Umbilical cord (tissue), 2 donors: Measurements from ENCODE around the gene MMP11. TPM values are rescaled to one million over a fixed set of nuclear protein-coding genes. Genes with fewer than 3 reads are reported as not detected.
"Not testable (repeated sequence)": the region's sequence is repeated elsewhere in the genome, so short reads cannot be mapped to it uniquely, and the experiment has no call there.

Experiments
- DNase-seq: peaks from one replicate; pipeline ENCODE4 v3.0.0-alpha.2; 2015; ENCODE audit warnings: low spot score
- total RNA-seq: library from RNA; depleted of rRNA; stranded (reverse); fragments of >200 nt; gene quantifications from one replicate; pipeline ENCODE4 v1.2.3, GENCODE V29; 2014; ENCODE audit warnings: low replicate concordance; ENCODE audit not compliant: insufficient read depth

The MMP11 gene, protein sequence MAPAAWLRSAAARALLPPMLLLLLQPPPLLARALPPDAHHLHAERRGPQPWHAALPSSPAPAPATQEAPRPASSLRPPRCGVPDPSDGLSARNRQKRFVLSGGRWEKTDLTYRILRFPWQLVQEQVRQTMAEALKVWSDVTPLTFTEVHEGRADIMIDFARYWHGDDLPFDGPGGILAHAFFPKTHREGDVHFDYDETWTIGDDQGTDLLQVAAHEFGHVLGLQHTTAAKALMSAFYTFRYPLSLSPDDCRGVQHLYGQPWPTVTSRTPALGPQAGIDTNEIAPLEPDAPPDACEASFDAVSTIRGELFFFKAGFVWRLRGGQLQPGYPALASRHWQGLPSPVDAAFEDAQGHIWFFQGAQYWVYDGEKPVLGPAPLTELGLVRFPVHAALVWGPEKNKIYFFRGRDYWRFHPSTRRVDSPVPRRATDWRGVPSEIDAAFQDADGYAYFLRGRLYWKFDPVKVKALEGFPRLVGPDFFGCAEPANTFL
- 13.7 TPM for total RNA-seq

- DNase-seq, result peak; percentile 59
Observed at GRCh38 chr22:23772649-23773473, at the start of gene MMP11. Gene MMP11, plus strand, starts transcription at chr22:23772849. Its CDS starts 22 bp downstream, at chr22:23772871.

- not testable (repeated sequence) for DNase-seq
Observed at GRCh38 chr22:23728108-23728507, 44.5 kb upstream of the MMP11 start.

DNA sequence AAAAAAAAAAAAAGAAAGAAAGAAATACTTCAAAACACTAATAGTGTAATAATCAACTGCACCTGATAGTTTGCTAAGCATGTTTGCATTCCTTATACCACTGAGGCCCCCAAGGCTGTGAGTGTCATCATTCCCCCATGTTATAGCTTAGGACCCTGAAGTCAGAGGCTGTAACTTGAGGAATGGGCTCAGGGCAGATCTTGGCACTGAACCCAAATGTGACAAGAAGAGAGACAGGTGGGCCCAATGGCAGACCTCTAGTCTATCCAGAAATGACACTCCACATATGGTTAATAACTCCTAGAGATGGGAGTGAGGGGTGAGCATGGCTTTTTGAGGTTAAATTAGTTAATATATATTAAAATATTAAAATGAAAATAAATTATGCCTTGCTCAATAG lies 35.0 kb upstream of the MMP11 start:
- no peak for DNase-seq

GRCh38 chr22:23742505-23743264 lies 30.0 kb upstream of the MMP11 start:
- DNase-seq, result no peak

DNA sequence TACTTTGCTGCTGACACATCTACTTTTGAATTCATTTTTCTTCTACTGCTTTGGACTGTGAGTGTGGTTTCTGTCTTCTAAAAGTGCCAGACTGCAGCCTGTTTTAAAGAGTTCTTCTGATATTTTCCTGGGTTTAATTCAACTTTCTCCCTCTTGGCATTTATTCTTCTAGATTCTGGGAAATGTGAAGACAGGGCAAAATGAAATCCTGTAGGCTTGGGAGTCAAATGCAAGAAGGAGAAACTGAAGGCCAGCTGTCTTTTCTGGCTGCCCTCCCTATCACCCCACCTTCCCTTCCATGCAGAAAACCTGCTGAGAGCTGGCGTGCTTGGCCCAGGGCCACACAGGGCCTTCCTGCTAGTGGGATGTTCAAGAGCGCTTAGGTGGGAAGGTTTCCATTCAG lies 29.3 kb upstream of the MMP11 start:
- no peak for DNase-seq

DNA sequence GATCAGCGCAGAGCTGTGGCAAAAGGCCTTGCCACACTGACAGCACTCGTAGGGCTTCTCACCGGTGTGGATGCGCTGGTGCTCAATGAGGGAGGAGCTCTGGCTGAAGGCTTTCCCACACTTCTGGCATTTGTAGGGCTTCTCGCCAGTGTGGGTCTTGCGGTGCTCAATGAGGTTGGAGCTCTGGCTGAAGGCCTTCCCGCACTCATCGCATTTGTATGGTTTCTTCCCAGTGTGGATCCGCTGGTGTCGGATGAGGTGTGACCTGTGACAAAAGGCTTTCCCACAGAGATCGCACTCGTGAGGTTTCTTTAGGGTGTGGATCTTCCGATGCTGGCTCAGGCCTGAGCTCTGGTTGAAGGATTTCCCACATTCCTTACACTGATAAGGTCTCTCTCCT lies 28.6 kb upstream of the MMP11 start:
- DNase-seq, result no peak

- no peak for DNase-seq
Observed at GRCh38 chr22:23744485-23744884, 28.2 kb upstream of the MMP11 start.

GRCh38 chr22:23745791-23746190 lies 26.9 kb upstream of the MMP11 start:
- DNase-seq, result no peak

DNA sequence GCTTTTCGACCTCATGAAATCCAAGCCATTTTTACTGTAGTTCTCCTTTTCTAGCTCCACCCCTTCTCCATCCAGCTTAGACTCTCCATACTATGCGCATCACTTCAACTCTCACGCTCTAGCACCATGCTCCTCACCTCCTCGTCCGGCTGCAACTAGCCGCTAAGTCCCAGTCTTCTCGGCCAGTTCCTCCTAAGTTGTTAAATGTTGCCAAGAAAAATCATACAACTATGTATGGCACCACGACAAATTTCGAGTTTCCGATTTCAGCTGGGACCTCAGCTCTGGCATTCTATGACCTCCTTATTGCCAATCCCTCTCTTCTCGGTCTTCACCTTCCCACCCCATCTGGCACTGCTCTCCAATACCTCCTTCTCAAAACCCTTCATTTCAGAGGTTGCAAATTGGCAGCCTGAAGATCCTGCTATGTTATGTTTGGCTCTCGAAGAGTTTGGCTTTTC lies 22.8 kb upstream of the MMP11 start:
- no peak for DNase-seq

DNA sequence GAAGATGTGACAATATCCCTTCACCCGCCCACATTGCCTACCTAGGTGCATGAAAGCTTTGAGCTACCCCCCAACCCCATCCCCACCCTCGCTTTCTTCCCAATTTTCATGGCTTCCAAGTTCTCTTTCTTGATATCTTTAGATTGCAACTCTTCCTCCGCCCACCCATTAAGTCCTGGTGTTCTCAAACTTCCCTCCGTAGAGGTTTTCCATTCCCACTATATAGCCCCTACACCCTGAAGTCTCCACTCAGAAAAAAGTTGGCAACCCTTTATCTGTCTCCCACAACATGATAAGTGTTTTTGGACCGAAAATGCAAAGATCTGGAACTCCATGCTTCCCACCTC lies 22.3 kb upstream of the MMP11 start:
- DNase-seq, result no peak

DNA sequence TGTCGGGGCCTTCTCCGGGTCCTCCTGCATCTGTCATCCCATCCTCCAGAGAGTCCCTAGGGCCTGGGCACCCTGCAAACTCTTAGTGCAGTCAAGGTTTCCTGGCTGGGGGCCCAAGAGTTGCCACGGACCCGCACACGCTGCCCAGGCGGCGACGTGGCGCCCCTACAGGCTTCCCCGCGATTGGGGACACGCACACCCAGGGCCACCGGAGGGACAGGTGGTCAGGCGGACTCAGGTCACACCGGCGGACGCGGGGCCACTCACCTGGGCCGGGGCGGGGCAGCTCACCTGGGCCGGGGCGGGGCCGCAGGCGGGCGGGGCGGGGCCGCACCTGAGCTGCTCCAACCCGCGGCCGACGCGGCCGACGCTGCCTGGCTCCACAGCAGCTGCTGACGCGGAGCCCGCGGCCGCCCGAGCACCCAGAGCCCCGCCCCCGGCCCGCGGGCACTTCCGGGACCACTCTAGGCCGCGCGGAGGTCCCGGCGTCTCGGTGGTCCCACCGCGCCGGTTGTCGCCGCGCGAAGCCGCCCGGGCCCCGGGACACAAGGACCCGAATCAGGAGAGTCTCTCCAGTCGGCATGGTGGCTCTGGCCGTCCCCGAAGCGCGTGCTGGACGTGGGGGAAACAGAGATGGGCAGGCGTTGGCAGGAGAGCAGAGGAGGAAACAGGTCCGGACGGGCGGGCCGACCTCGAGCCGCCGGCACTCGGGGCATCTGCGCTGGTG lies 21.8 kb upstream of the MMP11 start, which contains the start of gene ZNF70:
Gene ZNF70, minus strand, starts transcription at position 399 of the 727 bp plus-strand sequence. CDS start 5,972 bp downstream, outside the sequence.
- peak; percentile 87 for DNase-seq

DNA sequence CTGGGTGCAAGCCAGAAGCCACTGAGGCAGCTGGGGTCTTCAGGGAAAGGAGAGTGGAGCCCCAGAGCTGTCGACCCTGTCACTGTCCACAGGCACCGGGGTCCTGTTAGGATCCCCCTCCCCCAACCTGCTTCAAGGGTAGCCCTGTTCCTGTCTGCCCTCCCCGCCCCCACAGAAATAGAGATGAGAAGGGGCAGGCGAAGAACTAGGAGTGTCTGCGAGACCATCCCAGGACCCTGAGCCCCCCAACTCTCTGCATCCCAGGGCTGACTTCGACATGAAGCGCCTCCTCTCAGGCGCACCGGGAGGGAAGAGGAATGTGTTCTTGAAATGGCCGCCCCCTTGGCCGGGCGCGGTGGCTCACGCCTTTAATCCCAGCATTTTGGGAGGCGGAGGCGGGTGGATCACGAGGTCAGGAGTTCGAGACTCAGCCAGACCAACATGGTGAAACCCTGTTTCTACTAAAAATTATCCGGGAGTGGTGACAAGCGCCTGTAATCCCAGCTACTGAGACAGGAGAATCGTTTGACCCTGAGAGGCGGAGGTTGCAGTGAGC lies 21.1 kb upstream of the MMP11 start:
- DNase-seq, result no peak

DNA sequence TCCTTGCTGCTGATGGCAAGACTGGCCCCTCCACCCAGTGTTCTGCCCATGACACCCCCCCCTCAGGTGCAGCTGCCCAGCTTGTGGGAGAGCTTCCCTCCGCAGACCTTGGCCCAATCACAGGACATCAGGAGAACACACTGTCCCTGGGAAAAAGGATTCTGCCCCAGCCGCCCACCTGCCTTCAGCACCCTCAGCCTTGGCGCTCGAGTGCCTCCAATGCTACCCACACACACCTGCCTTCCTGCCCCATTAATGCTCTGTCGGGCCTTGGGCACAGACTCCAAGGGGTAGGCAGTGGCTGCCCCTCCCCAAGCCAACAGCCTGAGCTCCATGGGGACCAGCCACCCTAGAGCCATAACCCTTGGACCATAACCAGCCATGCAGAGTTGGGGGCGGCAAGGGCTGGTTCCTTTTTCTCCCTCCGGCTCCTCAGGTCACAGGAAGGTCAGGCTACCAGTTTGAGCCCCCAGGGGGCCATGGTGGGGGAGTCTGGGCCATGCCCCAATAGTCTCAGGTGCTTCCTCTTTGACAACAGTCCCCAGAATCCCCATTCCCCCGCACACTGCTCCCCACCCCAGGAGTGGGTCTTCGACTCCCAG lies 20.5 kb upstream of the MMP11 start:
- DNase-seq, result no peak

- no peak for DNase-seq
Observed at GRCh38 chr22:23752750-23753149, 19.9 kb upstream of the MMP11 start.

DNA sequence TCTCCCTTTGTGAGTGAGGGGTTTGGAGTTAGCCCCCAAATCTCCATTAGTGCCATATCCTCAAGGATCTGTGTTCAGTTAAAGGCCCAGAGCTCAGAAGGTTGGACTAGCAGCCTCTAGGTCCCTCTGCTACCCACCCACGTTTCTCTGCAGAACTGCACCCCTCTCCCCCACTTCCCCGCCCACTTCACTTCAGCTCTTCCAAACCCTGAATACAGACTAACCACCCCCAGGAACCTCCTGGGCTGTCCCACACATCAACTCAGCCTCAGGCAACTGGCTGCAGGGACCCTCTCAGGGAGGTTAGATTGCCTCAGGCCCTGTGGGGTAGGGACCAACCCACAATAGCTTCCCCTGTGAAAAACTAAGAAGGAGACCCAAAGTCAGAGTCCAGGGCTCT lies 19.3 kb upstream of the MMP11 start:
- DNase-seq, result no peak

DNA sequence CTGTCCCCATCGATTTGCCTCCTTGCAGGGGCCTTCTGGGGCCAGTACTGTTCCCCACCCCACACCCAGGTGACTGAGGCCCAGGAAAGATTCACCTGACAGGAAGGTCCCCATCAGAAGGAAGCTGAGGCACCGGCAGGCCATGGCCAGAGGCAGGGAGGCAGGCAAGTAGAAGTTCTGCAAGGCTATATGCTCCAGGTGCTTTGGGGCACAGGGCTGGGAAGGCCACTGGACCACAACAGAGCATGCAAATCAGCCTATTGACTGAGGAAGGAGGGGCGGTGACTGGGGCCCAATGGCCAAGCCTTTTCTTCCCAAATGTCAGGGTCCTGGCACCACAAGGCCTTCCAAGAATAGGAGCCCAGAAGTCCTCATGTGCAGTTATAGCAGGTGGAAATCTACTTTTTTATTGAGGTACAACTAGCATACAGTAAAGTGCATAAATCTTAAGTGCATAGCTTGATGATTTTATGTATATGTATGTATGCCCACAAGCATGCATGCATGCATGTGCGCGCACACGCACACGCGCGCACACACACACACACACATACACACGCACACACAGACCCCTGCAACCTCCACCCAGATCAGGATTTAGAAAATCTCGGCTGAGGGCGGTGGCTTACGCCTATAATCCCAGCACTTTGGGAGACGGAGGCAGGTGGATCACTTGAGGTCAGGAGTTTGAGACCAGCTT lies 18.3 kb upstream of the MMP11 start, which contains the start of gene VPREB3:
Gene VPREB3, minus strand, starts transcription at position 206 of the 700 bp plus-strand sequence. Its CDS starts 62 bp downstream, at position 144.
- no peak for DNase-seq

GRCh38 chr22:23754980-23755636 lies 17.5 kb upstream of the MMP11 start:
- DNase-seq, result no peak

GRCh38 chr22:23755711-23756110 lies 16.9 kb upstream of the MMP11 start:
- DNase-seq, result no peak

DNA sequence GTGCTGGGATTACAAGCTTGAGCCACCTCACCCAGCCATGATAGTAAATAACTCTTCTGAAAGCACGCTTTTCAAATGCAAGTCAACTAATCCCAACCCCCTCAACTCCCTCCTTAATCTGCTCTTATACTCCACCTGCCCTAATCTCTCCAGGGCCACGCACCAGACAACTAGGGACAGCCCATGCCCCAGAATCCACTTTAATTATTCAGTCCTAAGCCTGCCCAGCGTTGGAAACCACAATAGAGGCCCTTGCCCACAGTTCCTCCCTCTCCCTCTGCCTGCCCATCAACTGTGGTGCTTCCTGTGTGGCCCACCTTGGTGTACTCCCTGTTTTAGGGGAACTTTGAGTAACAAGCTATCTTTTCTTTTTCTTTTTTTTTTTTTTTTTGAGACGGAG lies 15.8 kb upstream of the MMP11 start:
- DNase-seq, result no peak
